MV-4-11 (cell line): ENCODE results near the gene L3MBTL2.
"Not testable (repeated sequence)": the region's sequence is repeated elsewhere in the genome, so short reads cannot be mapped to it uniquely, and the experiment has no call there.

Experiments used
- DNase-seq: peaks from one replicate; lab custom pipeline; 2025; lab: John Stamatoyannopoulos, UW

L3MBTL2 gene

DNA sequence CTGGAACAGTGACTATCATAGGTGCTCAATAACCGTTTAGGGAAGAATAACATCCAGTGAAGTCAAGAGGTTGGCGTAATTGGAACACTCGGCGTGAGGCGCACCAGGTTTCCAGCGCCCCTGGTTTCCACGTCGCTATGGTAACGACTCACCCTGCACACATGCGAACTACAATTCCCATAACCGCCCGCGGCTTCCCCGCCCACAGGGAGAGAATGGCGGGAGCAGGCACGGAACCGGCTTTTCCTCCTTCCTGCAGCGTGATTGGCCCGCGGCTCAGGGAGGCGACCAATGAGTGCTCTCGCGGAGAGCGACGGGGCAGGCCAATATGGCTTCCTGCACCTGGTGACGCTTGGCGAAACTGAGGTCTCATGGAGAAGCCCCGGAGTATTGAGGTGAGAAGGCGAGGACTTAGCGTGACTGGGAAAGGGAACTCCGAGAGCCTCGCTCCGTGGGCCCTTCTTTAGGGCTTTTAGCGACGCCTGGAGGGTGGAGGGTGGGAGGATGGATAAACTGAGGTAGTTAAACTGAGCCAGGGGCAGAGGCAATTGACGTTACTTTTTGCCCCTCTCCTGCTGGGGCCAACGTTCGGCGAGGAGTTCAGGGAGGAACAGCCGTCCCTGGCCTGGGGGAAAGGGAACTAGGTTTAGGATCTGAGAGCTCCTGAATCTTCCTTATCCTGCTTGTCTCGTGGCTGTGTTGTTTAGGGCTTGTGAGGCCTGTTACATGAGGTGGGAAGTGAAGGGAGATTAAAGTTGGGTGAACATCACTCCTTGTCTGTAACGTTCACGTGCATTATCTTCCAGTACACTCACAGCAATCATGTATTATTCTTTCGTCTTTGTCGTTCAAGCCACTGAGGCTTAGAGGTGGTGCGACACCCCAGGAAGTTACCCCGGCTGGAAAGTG, at the start of gene L3MBTL2:
L3MBTL2 (plus strand) TSS at position 321 of the 909 bp plus-strand sequence; CDS start at position 372, 51 bp downstream.
- DNase-seq, result peak; percentile 96

DNA sequence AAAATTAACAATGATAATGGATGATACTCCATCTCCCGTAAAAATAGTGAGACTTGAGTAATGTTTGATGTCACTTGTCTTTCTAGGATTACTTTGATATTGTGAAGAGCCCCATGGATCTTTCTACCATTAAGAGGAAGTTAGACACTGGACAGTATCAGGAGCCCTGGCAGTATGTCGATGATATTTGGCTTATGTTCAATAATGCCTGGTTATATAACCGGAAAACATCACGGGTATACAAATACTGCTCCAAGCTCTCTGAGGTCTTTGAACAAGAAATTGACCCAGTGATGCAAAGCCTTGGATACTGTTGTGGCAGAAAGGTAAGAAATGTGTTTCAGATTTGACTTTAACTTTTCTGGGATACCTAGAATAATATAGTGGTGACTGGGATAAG, 48.0 kb upstream of the L3MBTL2 start:
- DNase-seq, result no peak

DNA sequence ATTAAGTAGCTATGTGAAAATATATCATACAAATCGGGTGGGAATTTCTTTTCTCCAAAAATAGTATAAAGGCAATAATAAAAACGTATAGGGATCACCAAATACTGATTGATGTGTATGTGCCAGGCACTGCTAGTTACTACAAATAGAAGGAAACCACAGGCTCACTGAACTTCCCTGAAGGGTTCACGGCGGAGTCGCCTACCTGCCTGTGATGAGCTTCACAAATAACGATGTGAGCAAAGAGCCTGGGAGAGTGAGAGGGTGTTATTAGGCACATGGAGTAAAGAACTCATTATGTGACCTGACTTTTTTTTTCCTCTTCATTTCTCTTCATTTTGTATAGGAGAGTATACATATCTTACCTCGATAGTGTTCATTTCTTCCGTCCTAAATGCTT, 36.0 kb upstream of the L3MBTL2 start:
- DNase-seq, result no peak

DNA sequence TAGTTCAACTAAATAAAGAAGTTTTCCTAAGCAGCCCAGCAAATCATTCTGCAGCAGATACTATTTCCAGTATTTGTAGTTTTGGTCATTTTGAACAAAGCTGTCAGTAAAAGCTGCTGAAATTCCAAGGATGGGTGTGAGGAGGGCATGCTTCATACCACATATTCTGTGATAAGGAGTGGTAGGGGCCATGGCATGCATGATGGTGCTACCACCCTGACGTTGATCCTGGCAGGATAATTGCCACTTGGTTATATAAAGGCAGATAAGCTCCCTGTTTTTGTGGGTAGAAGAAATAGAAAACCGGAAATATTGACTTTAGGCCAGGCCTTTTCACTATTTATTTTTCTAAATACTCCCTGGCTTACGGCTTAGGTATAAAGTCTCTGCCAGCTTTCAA, 33.1 kb upstream of the L3MBTL2 start:
- no peak for DNase-seq

DNA sequence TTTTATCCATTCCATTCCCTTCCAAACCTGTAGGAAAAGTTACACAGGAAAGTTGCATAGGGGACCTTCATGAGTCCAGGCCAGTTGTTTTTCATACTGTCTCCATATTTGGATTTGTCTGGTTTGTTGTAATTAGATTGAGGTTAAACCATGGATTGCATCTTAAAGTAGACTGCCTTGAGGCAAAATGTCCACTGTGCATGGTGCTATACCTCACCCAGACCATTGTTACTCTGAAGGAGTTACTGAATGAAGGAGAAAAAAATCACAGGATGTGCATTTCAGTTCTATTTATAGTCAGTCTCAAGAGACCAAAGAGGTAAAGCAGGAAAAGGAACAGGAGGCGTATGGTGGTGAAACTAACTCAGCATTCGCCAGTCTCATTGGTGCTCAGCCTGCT, 29.6 kb upstream of the L3MBTL2 start:
- DNase-seq, result no peak

DNA sequence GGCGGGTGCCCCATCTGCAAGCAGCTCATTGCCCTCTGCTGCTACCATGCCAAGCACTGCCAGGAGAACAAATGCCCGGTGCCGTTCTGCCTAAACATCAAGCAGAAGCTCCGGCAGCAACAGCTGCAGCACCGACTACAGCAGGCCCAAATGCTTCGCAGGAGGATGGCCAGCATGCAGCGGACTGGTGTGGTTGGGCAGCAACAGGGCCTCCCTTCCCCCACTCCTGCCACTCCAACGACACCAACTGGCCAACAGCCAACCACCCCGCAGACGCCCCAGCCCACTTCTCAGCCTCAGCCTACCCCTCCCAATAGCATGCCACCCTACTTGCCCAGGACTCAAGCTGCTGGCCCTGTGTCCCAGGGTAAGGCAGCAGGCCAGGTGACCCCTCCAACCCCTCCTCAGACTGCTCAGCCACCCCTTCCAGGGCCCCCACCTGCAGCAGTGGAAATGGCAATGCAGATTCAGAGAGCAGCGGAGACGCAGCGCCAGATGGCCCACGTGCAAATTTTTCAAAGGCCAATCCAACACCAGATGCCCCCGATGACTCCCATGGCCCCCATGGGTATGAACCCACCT, 28.0 kb upstream of the L3MBTL2 start:
- DNase-seq, result no peak

DNA sequence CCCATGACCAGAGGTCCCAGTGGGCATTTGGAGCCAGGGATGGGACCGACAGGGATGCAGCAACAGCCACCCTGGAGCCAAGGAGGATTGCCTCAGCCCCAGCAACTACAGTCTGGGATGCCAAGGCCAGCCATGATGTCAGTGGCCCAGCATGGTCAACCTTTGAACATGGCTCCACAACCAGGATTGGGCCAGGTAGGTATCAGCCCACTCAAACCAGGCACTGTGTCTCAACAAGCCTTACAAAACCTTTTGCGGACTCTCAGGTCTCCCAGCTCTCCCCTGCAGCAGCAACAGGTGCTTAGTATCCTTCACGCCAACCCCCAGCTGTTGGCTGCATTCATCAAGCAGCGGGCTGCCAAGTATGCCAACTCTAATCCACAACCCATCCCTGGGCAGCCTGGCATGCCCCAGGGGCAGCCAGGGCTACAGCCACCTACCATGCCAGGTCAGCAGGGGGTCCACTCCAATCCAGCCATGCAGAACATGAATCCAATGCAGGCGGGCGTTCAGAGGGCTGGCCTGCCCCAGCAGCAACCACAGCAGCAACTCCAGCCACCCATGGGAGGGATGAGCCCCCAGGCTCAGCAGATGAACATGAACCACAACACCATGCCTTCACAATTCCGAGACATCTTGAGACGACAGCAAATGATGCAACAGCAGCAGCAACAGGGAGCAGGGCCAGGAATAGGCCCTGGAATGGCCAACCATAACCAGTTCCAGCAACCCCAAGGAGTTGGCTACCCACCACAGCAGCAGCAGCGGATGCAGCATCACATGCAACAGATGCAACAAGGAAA, 27.3 kb upstream of the L3MBTL2 start:
- DNase-seq, result no peak

DNA sequence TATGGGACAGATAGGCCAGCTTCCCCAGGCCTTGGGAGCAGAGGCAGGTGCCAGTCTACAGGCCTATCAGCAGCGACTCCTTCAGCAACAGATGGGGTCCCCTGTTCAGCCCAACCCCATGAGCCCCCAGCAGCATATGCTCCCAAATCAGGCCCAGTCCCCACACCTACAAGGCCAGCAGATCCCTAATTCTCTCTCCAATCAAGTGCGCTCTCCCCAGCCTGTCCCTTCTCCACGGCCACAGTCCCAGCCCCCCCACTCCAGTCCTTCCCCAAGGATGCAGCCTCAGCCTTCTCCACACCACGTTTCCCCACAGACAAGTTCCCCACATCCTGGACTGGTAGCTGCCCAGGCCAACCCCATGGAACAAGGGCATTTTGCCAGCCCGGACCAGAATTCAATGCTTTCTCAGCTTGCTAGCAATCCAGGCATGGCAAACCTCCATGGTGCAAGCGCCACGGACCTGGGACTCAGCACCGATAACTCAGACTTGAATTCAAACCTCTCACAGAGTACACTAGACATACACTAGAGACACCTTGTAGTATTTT, 26.6 kb upstream of the L3MBTL2 start:
- no peak for DNase-seq

DNA sequence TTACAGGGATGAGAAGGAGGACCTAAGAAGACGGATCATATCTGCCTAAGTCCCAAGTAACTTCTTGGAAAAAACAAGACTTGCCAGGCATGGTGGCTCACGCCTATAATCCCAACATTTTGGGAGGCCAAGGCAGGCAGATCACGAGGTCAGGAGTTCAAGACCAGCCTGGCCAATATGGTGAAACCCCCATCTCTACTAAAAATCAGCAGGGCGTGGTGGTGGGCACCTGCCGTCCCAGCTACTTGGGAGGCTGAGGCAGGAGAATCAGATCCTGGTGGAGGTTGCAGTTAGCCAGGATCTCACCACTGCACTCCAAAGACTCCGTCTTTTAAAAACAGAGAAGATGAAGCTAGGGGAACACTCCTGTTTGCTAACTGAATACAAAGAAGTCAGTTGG, 24.8 kb upstream of the L3MBTL2 start:
- not testable (repeated sequence) for DNase-seq

DNA sequence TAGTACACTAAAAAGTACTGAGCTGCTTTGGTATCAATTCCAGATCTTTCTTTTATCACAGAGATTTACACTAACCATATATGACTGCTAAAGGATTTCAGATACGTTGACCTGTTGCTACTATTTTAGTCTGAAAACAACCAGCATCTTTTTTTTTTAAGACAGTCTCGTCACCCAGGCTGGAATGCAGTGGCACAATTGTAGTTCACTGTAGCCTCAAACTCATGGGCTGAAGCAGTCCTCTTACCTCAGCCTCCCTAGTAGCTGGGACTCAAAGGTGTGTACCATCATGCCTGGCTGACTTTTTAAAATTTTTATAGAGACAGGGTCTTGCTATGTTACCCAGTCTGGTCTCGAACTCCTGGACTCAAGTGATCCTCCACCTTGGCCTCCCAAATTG, 24.2 kb upstream of the L3MBTL2 start:
- no peak for DNase-seq

DNA sequence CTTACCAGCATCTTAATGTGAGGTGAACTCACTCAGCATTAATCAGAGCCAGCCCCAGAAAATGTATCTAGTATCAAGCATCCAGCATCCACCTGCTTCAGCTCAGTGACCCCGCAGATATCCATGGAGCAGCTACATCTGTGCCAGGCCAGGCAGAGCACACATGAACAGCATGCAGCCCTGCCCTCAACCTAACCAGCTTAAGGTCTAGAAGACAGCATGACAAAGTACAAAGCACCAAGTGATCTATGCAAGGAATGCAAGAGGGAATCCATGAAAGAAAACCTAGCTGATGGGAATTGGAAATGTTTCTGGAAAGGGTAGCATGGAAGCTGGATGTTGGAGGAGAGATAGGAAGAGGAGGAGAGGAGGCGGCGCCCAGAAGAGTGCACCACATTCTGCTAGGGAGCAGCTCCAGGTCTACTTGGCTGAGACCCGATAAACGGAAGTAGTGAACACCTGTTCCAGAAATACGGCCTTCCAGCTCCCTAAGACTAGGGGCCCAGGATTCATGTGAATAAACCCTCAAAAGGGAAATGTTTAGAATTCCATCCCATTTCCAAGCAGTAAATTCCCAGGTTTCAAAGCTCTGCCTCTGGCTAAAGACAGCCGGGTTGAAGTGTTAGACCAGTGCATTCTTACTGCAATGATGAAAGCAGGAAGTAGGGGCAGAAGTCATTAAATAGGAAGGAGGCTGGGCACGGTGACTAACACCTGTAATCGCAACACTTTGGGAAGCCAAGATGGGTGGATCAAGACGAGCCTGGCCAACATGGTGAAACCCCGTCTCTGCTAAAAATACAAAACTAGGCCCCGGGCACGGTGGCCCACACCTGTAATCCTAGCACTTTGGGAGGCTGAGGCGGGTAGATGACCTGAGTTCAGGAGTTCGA, 23.5 kb upstream of the L3MBTL2 start:
- no peak for DNase-seq

DNA sequence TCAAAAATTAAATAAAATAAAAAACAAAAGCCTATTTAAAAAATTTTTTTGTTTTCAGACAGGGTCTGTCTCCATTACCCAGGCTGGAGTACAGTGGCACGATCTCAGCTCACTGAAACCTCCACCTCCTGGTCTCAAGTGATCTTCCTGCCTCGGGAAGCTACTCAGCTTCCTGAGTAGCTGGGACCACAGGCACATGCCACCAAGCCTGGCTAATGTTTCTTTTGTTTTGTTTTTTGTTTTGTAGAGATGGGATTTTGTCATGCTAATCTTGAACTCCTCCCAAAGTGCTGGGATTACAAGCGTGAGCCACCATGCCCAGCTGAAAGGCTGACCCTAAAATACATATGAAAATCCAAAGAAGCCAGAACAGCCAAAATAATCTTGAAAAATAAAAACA, 20.4 kb upstream of the L3MBTL2 start:
- no peak for DNase-seq

DNA sequence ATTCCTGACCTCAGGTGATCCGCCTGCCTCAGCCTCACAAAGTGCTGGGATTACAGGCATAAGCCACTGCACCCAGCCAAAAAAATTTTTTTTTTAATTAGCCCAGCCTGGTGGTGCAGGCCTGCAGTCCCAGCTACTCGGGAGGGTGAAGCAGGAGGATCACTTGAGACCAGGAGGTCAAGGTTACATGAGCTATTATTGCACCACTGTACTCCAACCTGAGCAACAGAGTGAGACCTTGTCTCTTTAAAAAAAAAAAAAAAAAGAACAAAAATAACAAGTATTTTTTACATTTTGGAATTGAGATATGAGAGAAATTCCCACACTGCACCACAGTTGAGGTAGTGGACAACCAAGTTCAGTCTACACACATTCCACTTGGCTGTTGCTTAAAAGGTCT, 13.6 kb upstream of the L3MBTL2 start:
- DNase-seq, result no peak

DNA sequence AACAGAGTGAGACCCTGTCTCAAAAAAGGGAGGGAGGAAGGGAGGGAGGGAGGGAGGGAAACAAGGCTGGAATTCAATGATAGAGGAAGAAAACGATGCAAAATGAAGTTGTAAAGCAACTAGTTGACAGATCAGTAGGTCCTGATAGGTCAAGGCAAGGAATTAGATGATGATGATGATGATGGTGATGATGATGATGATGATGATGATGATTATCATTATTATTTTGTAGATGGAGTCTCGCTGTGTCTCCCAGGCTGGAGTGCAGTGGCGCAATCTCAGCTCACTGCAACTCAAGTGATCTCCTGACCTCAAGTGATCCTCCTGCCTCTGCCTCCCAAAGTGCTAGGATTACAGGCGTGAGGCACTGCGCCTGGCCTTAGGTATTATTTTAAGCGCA, 11.3 kb upstream of the L3MBTL2 start:
- no peak for DNase-seq

DNA sequence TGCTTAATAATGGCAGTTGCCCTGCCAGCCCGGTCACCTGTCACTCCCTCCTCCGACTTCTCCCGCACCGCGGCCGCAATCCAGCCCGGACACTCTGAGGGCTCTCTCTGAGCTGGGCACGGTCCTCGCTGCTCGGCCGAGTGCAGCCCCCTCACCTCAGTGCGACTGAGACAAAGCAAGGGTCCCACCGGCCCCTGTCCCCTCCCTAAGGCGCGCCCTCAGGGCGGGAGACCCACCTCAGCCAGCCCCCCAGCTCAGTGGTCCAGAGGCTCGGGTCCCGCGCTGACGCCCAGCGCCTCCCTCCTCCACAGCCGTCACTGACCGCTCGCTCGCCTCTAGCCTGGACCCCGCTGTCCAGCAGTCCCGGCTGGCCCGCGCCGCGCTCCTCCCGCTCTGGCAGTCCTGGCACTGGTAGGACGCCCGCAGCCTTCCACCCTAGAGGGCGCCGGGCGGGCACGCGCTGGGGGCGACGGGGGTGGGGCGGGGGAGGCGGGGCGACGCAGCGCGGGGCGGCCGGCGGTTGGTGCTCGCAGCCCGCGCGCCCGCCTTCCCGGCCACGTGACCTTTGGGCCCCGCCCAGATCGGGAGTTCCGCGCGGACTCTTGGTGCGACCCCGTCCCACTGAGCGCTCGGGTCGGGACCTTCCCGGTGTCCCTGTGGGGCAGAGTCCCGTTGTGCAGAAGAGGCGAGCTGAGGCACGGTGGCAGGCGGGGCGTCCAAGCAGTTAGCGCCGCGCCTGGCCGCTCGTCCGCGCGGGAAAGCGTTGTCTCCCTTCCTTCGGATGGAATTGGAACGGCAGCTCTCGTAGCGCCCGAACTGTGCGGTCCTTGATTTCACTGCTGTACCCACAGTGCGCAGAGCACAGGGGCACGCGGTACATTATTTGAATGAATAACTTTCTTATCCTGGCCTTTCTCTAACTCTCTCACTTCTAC, 7.8 kb upstream of the L3MBTL2 start:
- peak; percentile 47 for DNase-seq

DNA sequence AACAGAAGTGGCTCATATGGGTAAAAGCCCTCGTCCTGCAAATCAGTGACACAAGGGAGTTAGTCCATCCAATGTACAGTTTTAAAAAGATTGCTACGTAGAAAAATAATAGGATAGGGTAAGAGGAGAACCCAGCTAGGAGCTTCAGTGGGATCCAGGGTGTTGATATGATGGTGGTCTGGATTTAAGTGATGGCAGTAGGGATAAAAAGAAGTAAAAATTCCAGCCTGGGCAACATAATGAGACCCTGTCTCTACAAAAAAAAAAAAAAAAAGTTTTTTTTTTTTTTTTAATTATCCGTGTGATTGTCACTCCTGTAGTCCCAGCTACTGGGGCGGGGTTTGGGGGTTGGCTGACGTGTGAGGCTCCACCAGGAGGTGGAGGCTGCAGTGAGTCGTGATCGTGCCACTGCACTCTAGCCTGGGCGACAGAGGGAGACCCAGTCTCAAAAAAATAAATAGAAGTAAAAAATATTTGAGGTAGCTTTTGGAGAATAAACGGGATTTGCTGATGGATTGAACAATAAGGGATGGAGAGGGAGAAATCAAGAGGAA, 7.0 kb upstream of the L3MBTL2 start:
- DNase-seq, result no peak

DNA sequence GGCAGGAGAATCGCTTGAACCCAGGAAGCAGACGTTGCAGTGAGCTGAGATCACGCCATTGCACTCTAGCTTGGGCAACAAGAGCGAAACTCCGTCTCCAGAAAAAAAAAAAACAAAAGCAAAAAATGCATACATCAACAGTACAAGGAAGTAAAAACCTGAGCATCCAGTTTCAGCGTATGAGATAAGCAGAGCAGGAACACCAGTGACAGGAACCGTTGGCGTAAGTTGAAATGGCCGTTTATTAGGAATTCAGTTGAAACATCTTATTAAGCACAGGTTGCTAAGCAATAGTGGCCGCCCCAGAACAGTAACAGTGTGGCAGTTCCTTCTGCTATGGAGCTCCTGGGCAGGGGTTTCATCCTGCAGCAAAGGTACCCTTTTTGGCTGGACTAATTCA, 4.0 kb upstream of the L3MBTL2 start:
- peak; percentile 42 for DNase-seq

DNA sequence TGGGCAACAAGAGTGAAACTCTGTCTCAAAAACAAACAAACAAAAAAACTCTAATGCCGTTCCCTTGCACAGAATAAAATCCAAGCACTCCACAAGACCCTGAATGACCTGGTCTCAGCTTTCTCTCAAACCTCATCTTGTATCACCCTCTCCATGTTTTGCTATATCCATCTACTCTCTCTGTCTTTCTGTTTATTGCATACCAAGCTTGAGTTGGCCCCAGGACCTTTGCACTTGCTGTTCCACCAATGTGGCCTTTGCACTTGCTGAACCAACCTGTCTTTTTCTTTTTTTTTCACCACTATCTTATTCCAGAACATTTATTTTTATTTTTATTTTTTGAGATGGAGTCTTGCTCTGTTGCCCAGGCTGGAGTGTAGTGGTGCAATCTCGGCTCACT, 2.0 kb upstream of the L3MBTL2 start:
- DNase-seq, result no peak

DNA sequence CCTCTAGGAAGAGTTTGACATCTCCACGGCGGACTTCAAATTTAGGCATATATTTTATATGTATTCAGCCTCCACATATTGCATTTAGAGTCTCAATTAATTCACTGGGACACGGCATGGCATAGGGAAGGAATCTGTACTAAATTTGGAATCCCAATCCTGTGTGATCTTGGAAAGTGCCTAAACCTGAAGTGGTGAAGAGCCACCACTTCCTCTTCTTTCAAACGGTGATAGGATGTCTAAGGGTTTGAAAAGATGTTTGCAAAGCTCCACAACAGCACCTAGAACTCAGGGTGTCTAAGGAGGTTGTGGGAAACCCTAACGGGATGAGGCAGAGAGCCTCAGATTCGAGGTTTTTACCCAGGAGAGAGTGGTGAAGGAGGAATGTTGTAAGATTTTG, 1.0 kb upstream of the L3MBTL2 start:
- peak; percentile 15 for DNase-seq

DNA sequence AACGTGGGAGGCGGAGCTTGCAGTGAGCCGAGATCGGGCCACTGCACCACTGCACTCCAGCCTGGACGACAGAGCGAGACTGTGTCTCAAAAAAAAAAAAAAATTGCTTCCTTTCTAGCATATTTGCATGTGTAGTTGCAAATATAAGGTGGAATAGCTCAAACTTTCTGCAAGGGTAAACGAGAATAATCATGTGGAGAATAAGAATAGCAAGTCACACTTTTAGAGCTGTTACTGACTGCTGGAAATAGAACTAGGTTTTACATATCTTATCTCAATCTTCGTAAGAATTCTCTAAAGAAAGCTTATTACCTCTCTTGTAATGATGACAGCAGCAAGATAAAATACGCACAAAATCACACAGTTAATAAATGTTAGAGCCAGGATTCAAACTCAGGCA, 1.6 kb downstream of the L3MBTL2 start:
- no peak for DNase-seq
